Activated CD8-positive, alpha-beta T cell treated with anti-CD3 and anti-CD28 coated beads for 36 hours (primary cell): ENCODE results near the gene OR14A16. TPM values are rescaled to one million over a fixed set of nuclear protein-coding genes. Genes with fewer than 3 reads are reported as not detected.
A peak's percentile ranks its signal among the peaks of the same experiment; 100 is the strongest.

Experiments
- ATAC-seq: fragments of 200-7000 bp; cut with Tn5 transposase; one replicate; pipeline ENCODE4 v1.10.0; 2021; ENCODE audit warnings: mild to moderate bottlenecking, moderate library complexity
- CTCF ChIA-PET: fragments of 350-600 bp; sonication (Branson Sonifier 250); formaldehyde crosslinking; loops from one replicate; lab custom pipeline; 2021; ENCODE audit warnings: antibody characterized with exemption; lab: Charles Lee
- POLR2A ChIA-PET: fragments of 350-600 bp; sonication (Branson Sonifier 250); formaldehyde crosslinking; loops from one replicate; lab custom pipeline; 2021; ENCODE audit warnings: antibody characterized with exemption; lab: Charles Lee
- DNase-seq: peaks from one replicate; pipeline ENCODE4 v3.0.0-alpha.2; 2020
- H3K27ac Mint-ChIP-seq: one replicate; pipeline ENCODE4 v1.8.0; 2021; ENCODE audit warnings: mild to moderate bottlenecking, mixed read lengths
- H3K27me3 Mint-ChIP-seq: one replicate; pipeline ENCODE4 v1.8.0; 2021; ENCODE audit warnings: mixed read lengths
- H3K36me3 Mint-ChIP-seq: one replicate; pipeline ENCODE4 v1.8.0; 2021; ENCODE audit warnings: low read depth, mixed read lengths
- H3K4me1 Mint-ChIP-seq: one replicate; pipeline ENCODE4 v1.8.0; 2021; ENCODE audit warnings: low read depth, mixed read lengths
- H3K4me3 Mint-ChIP-seq: one replicate; pipeline ENCODE4 v1.8.0; 2021; ENCODE audit warnings: mild to moderate bottlenecking, moderate library complexity, mixed read lengths
- H3K9me3 Mint-ChIP-seq: one replicate; pipeline ENCODE4 v1.8.0; 2021; ENCODE audit warnings: mixed read lengths
- CTCF ChIP-seq: fragments of 200-600 bp; IDR thresholded peaks from one replicate; pipeline ENCODE4 v1.8.0; 2022; ENCODE audit warnings: antibody characterized with exemption, mild to moderate bottlenecking
- intact Hi-C: fragments of 100-400 bp; cut with micrococcal nuclease; formaldehyde crosslinking; loops from one replicate; pipeline ENCODE4 v1.10.0; 2022
- total RNA-seq, 2 experiments: library from RNA; stranded (reverse); gene quantifications; one replicate each; pipeline ENCODE4 v1.2.3, GENCODE V29; 2021

OR14A16 gene, protein sequence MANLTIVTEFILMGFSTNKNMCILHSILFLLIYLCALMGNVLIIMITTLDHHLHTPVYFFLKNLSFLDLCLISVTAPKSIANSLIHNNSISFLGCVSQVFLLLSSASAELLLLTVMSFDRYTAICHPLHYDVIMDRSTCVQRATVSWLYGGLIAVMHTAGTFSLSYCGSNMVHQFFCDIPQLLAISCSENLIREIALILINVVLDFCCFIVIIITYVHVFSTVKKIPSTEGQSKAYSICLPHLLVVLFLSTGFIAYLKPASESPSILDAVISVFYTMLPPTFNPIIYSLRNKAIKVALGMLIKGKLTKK
- total RNA-seq: not detected

GRCh38 chr1:247824023-247824422 lies at the start of gene OR14A16:
TSS of gene OR14A16 (minus strand) at chr1:247824119. CDS start at chr1:247815729, 8,390 bp downstream.
- Mint-ChIP-seq H3K27me3 (no peaks in the 10 kb centered on the region), H3K4me3 (no peak within 1 kb of the TSS), H3K4me1 (no peaks in the 10 kb centered on the region), H3K27ac (no peak within 1 kb of the TSS), H3K36me3 (no peaks in the 10 kb centered on the region), H3K9me3 (no peaks in the 10 kb centered on the region)
- intact Hi-C loops: no loop called here
- DNase-seq (no peak), ATAC-seq (no peak)
- CTCF ChIA-PET: no interaction called here
- POLR2A ChIA-PET: no interaction called here
- no peak for TF ChIP-seq CTCF

GRCh38 chr1:247865416-247865815 lies 41.5 kb upstream of the OR14A16 start:
- ChIA-PET CTCF (no interaction called here), POLR2A (no interaction called here)
- DNase-seq (no peak), ATAC-seq (no peak)
- H3K4me1 Mint-ChIP-seq: no peaks in the 10 kb centered on the region
- no peak overlapping the region for H3K4me3 Mint-ChIP-seq
- H3K27ac Mint-ChIP-seq: no peak overlapping the region
- no peaks in the 10 kb centered on the region for H3K9me3 Mint-ChIP-seq
- no peaks in the 10 kb centered on the region for H3K36me3 Mint-ChIP-seq
- intact Hi-C loops: no loop called here
- TF ChIP-seq CTCF: no peak
- H3K27me3 Mint-ChIP-seq: peaks cover 8% of the 10 kb centered on the region

- ChIA-PET CTCF (no interaction called here), POLR2A (no interaction called here)
- TF ChIP-seq CTCF: no peak
- Mint-ChIP-seq H3K36me3 (no peaks in the 10 kb centered on the region), H3K9me3 (no peaks in the 10 kb centered on the region), H3K27me3 (peaks cover 9% of the 10 kb centered on the region), H3K4me1 (no peaks in the 10 kb centered on the region), H3K4me3 (no peak overlapping the region), H3K27ac (no peak overlapping the region)
- DNase-seq: no peak
- intact Hi-C loops: no loop called here
- no peak for ATAC-seq
These were observed 40.7 kb upstream of the OR14A16 start for GRCh38 chr1:247864644-247865043.

GRCh38 chr1:247862756-247863155 lies 38.8 kb upstream of the OR14A16 start:
- no peak for TF ChIP-seq CTCF
- ATAC-seq (no peak), DNase-seq (no peak)
- Mint-ChIP-seq H3K4me1 (peaks cover 5% of the 10 kb centered on the region), H3K27me3 (peaks cover 19% of the 10 kb centered on the region), H3K36me3 (no peaks in the 10 kb centered on the region), H3K27ac (no peak overlapping the region), H3K4me3 (no peak overlapping the region), H3K9me3 (no peaks in the 10 kb centered on the region)
- intact Hi-C loops: no loop called here
- ChIA-PET CTCF (no interaction called here), POLR2A (no interaction called here)

- Mint-ChIP-seq H3K4me3 (peak overlapping the region; percentile 68), H3K36me3 (no peaks in the 10 kb centered on the region), H3K4me1 (peaks cover 6% of the 10 kb centered on the region), H3K27ac (no peak overlapping the region), H3K27me3 (peaks cover 31% of the 10 kb centered on the region), H3K9me3 (no peaks in the 10 kb centered on the region)
- no peak for TF ChIP-seq CTCF
- POLR2A ChIA-PET: no interaction called here
- DNase-seq (no peak), ATAC-seq (peak; percentile 9)
- intact Hi-C loops: no loop called here
- CTCF ChIA-PET: interaction anchor here (0.6 kb wide), 1 partner anchor 50 kb away, joined by 3 read pairs; no protein-coding TSS in a partner anchor
These were observed 34.2 kb upstream of the OR14A16 start for GRCh38 chr1:247857985-247858619.
